GM10266 (cell line): ENCODE results near the gene RAPGEF4.

Experiments
- DNase-seq: peaks from one replicate; pipeline ENCODE4 v3.0.0; 2012; ENCODE audit errors: extremely low spot score
- CTCF ChIP-seq: IDR thresholded peaks from 2 replicates; pipeline ENCODE4 v1.5.1; 2012; ENCODE audit warnings: mild to moderate bottlenecking, low read depth; ENCODE audit not compliant: control insufficient read depth, insufficient read depth; ENCODE audit errors: missing control alignments

The RAPGEF4 gene

DNA sequence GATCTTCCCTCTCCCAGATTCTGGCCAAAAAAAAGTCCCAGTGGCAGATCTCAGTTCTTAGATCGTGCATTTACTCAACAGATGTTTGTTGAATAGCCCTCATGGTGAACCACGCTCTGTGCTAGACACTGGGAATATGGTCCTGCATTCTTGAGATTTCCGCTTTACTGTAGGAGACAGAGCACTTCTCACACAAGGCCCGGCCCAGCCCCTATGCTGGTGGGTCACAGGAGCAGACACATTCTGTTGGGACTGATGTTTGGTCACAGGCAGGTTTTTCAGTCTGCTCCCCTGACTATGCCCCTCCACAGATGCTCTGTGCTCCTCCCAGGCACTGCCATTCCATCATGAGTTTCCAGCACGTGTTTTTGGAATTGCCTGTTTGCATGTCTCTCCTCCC, 110.9 kb downstream of the RAPGEF4 start:
- DNase-seq: no peak
- TF ChIP-seq CTCF: no peak

GRCh38 chr2:172847188-172847587, 111.5 kb downstream of the RAPGEF4 start:
- TF ChIP-seq CTCF: no peak

GRCh38 chr2:172848519-172848918, 112.9 kb downstream of the RAPGEF4 start:
- DNase-seq: no peak
- TF ChIP-seq CTCF: no peak

More at GRCh38 chr2:172847188-172847587, 111.5 kb downstream of the RAPGEF4 start:
- no peak for DNase-seq

DNA sequence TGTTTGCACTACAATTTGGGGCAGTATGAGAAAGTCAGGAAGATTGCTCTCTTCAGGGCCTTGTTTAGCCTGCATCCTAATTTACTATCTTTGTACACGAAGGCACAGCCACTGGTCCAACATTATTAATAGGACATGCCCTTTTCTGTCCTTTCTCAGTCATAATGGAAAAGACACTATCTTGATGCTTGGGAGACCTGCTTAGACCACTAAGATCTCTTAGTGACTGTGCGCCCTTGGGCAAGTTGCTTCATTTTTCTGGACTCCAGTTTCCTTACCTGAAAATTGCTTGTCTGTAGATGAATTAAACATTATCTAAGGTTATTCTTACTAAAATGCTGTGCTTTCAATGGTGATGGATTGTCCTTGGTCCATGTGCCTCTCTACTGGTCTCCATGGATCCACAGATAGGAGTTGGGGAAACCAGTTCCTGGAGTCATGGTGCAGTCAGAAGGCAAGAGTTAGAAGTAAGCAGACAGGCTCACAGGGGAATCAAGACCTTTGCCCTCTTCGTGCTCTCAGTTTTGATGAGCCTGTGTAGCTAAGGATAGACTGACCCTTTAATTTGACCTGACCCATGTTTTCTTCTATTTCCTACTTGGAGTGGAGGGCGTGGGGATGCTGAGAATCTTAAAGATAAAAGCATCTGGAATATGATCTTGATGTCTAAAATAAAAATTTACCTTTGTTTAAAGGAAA, 114.0 kb downstream of the RAPGEF4 start:
- DNase-seq: no peak
- no peak for TF ChIP-seq CTCF

DNA sequence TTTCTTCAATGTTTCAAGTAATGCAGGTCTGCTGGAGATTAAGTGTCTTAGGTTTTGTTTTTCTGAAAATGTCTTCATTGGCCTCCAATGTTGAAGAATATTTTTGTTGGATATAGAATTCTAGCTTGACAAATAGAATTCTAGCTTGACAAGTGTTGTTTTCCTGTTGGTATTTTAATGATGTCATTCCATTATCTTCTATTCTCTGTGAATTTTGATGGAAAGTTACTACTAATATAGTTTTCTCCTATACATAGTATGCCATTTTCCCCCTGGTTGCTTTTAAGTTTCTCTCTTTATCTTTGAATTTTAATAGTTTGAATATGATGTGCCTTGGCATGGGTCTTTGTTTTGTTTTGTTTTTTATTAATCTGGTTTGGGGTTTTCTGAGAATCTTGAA, 119.9 kb downstream of the RAPGEF4 start:
- TF ChIP-seq CTCF: no peak

GRCh38 chr2:172856606-172857005, 121.0 kb downstream of the RAPGEF4 start:
- no peak for DNase-seq
- TF ChIP-seq CTCF: no peak

More for the DNA sequence above, 119.9 kb downstream of the RAPGEF4 start:
- no peak for DNase-seq

DNA sequence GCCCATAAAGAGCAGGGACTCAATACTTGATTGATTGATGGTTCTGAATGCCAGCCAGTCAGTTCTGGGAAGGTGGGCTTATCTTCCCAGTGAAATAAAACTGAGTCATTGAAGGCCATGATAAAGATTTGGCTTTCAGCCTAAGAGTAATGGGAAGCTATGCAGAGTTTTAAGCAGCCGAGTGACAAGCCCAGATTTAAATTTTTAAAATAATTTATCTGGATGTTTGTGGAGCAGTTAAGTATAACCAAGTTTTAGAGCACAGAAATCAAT, 122.8 kb downstream of the RAPGEF4 start:
- no peak for TF ChIP-seq CTCF
- no peak for DNase-seq
